Hepatocyte (in vitro differentiated cells): Measurements from ENCODE around the gene GPR161.

Experiments
- EZH2 ChIP-seq: fragments of 200-600 bp; sonication (generic); IDR thresholded peaks from 2 replicates; pipeline ENCODE4 v1.6.1; 2016; ENCODE audit warnings: antibody characterized with exemption, mild to moderate bottlenecking, borderline replicate concordance
- EZH2phosphoT487 ChIP-seq: fragments of 200-600 bp; sonication (generic); IDR thresholded peaks from one replicate; pipeline ENCODE4 v1.6.1; 2018; ENCODE audit warnings: antibody characterized with exemption, mild to moderate bottlenecking, low read depth, moderate library complexity; ENCODE audit not compliant: unreplicated experiment, severe bottlenecking
- TF ChIP-seq, protein P1 (sequence below): fragments of 200-600 bp; sonication (generic); IDR thresholded peaks from 2 replicates; pipeline ENCODE4 v1.5.1; 2016; ENCODE audit warnings: antibody characterized with exemption, mild to moderate bottlenecking; ENCODE audit not compliant: poor library complexity

GRCh38 chr1:168179438-168180147, 42.9 kb upstream of the GPR161 start:
- TF ChIP-seq, protein P1, sequence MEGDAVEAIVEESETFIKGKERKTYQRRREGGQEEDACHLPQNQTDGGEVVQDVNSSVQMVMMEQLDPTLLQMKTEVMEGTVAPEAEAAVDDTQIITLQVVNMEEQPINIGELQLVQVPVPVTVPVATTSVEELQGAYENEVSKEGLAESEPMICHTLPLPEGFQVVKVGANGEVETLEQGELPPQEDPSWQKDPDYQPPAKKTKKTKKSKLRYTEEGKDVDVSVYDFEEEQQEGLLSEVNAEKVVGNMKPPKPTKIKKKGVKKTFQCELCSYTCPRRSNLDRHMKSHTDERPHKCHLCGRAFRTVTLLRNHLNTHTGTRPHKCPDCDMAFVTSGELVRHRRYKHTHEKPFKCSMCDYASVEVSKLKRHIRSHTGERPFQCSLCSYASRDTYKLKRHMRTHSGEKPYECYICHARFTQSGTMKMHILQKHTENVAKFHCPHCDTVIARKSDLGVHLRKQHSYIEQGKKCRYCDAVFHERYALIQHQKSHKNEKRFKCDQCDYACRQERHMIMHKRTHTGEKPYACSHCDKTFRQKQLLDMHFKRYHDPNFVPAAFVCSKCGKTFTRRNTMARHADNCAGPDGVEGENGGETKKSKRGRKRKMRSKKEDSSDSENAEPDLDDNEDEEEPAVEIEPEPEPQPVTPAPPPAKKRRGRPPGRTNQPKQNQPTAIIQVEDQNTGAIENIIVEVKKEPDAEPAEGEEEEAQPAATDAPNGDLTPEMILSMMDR: no peak
- TF ChIP-seq EZH2 (no peak), EZH2phosphoT487 (no peak)
